ENCODE measurements around the gene TBC1D1.

DNA sequence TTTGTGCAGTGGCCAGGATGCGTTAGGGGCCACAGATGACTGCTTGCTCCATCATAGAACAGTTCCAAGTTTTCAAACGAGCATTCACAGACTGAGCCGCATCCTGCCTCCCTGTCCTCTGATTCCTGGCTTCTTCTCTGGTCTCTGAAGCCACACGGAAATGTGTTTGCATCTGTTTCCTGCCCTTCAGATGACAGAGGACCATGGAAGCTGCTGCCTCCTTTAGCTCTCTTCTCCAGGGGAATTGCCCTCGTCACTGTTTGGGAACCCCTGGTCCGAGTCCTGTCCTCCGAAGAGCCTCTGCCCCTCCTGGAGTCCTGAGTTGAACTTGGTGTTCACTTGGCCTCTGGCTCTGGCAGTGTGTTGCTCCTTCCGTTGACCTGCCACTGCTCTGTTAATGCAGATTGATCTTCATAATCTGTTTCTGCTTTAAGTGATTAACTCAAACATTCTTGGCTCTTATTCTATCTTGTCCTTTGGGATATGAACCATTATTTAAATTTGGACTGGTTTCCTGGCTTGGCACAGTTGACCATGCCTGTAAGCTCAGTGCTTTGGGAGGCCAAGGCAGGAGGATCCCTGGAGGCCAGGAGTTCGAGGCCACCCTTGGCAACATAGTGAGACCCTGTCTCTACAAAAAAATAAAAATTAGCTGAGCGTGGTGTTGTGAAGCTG lies 165.3 kb downstream of the TBC1D1 start:
- TF ChIP-seq, protein P1, sequence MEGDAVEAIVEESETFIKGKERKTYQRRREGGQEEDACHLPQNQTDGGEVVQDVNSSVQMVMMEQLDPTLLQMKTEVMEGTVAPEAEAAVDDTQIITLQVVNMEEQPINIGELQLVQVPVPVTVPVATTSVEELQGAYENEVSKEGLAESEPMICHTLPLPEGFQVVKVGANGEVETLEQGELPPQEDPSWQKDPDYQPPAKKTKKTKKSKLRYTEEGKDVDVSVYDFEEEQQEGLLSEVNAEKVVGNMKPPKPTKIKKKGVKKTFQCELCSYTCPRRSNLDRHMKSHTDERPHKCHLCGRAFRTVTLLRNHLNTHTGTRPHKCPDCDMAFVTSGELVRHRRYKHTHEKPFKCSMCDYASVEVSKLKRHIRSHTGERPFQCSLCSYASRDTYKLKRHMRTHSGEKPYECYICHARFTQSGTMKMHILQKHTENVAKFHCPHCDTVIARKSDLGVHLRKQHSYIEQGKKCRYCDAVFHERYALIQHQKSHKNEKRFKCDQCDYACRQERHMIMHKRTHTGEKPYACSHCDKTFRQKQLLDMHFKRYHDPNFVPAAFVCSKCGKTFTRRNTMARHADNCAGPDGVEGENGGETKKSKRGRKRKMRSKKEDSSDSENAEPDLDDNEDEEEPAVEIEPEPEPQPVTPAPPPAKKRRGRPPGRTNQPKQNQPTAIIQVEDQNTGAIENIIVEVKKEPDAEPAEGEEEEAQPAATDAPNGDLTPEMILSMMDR (conservative IDR thresholded peaks at IDR 0.05), result no peak
- TF ChIP-seq EZH2 (IDR thresholded peaks at IDR 0.05; ENCODE audit: low read depth), result no peak

Data from PC-9 (cell line).